K562 (cell line): ENCODE measurements around the gene PDRG1. TPM values are rescaled to one million over a fixed set of nuclear protein-coding genes. Genes with fewer than 3 reads are reported as not detected.
A peak's percentile ranks its signal among the peaks of the same experiment; 100 is the strongest.

Source experiments
- ARID1B ChIP-seq: fragments of 450-650 bp; IDR thresholded peaks from 2 replicates; pipeline ENCODE4 v1.6.1; 2016; ENCODE audit warnings: antibody characterized with exemption, mild to moderate bottlenecking, inconsistent platforms
- ARID4B ChIP-seq: sonication (generic); formaldehyde crosslinking; IDR thresholded peaks from 2 replicates; pipeline ENCODE4 v1.8.0; 2022; ENCODE audit warnings: mild to moderate bottlenecking, missing genetic modification reagents
- CHD1 ChIP-seq: fragments of 200-600 bp; sonication (generic); IDR thresholded peaks from one replicate; pipeline ENCODE4 v1.6.1; 2012; ENCODE audit warnings: mild to moderate bottlenecking, moderate library complexity, low read length, inconsistent platforms
- CXXC5 ChIP-seq: fragments of 250-450 bp; sonication (Bioruptor Pico); IDR thresholded peaks from 2 replicates; pipeline ENCODE4 v1.8.0; 2022; ENCODE audit warnings: inconsistent platforms, mild to moderate bottlenecking, moderate library complexity
- HDAC2 ChIP-seq: fragments of 450-650 bp; IDR thresholded peaks from 2 replicates; pipeline ENCODE4 v1.6.1; 2016; ENCODE audit warnings: mild to moderate bottlenecking
- ID3 ChIP-seq, 2 experiments: fragments of 250-450 bp in 1 of 2; fragments of 450-650 bp in 1 of 2; sonication (Bioruptor Pico) in 1 of 2; IDR thresholded peaks; 2 replicates each; pipeline versions ENCODE4 v1.6.1 to v1.8.0; 2016 to 2021; ENCODE audit warnings: mild to moderate bottlenecking in 2 of 2, moderate library complexity in 2 of 2, missing compliant biosample characterization in 1 of 2, missing genetic modification characterization in 1 of 2
- KLF16 ChIP-seq: IDR thresholded peaks from 2 replicates; pipeline ENCODE4 v1.6.1; 2016; ENCODE audit warnings: antibody characterized with exemption
- MAX ChIP-seq: sonication (generic); formaldehyde crosslinking; IDR thresholded peaks from 2 replicates; pipeline ENCODE4 v1.9.0; 2022; ENCODE audit warnings: mild to moderate bottlenecking, missing genetic modification reagents
- MEF2D ChIP-seq: conservative IDR thresholded peaks from 2 replicates; pipeline ENCODE4 v1.6.1; 2016; ENCODE audit warnings: low read depth, missing genetic modification characterization, missing compliant biosample characterization
- PKNOX1 ChIP-seq: fragments of 450-650 bp; IDR thresholded peaks from 2 replicates; pipeline ENCODE4 v1.6.1; 2016
- RBBP5 ChIP-seq: fragments of 200-600 bp; sonication (generic); IDR thresholded peaks from 2 replicates; pipeline ENCODE4 v1.6.1; 2012; ENCODE audit warnings: borderline replicate concordance, mild to moderate bottlenecking, low read length, control low read depth, inconsistent platforms; ENCODE audit not compliant: insufficient read depth, poor library complexity, severe bottlenecking
- RNF2 ChIP-seq: sonication (generic); IDR thresholded peaks from 2 replicates; pipeline ENCODE4 v1.6.1; 2016
- STAT5A ChIP-seq: IDR thresholded peaks from 2 replicates; pipeline ENCODE4 v1.6.1; 2012; ENCODE audit warnings: low read length, inconsistent platforms, borderline replicate concordance
- TAF1 ChIP-seq: IDR thresholded peaks from 2 replicates; pipeline ENCODE4 v1.6.1; 2011; ENCODE audit warnings: mild to moderate bottlenecking, low read length, moderate library complexity; ENCODE audit not compliant: insufficient read depth, control insufficient read depth, severe bottlenecking; ENCODE audit errors: extremely low read depth
- TFAP4 ChIP-seq: sonication (generic); formaldehyde crosslinking; IDR thresholded peaks from 2 replicates; pipeline ENCODE4 v1.8.0; 2022; ENCODE audit warnings: missing genetic modification reagents, mild to moderate bottlenecking, moderate library complexity, borderline replicate concordance
- ZFX ChIP-seq: sonication (generic); formaldehyde crosslinking; IDR thresholded peaks from 2 replicates; pipeline ENCODE4 v1.8.0; 2022; ENCODE audit warnings: mild to moderate bottlenecking, missing genetic modification reagents, moderate library complexity
- ZNF263 ChIP-seq: sonication (generic); formaldehyde crosslinking; IDR thresholded peaks from 2 replicates; pipeline ENCODE4 v1.8.0; 2022; ENCODE audit warnings: mild to moderate bottlenecking, missing genetic modification reagents, borderline replicate concordance
- ZNF436 ChIP-seq: fragments of 250-450, 450-650 bp; sonication (Bioruptor Pico); formaldehyde crosslinking; IDR thresholded peaks from 2 replicates; pipeline ENCODE4 v1.7.0; 2020; ENCODE audit warnings: mild to moderate bottlenecking
- polyA plus RNA-seq, 8 experiments: library from polyadenylated mRNA; depleted of rRNA in 4 of 8; stranded (reverse) in 5 of 8; unstranded in 3 of 8; fragments of >200 nt; fragmentation: Nextera tagmentation in 2 of 8; fragmentation: Illumina TruSeq in 1 of 8; extraction: Ambion mirVana in 2 of 8; extraction: Trizol in 1 of 8; gene quantifications; 2 replicates each; pipeline versions ENCODE4 v1.2.1 to v1.2.3, GENCODE V29; 2011 to 2014; ENCODE audit warnings: inconsistent platforms in 1 of 8, missing spikeins in 1 of 8
- total RNA-seq, 7 experiments: library from RNA; depleted of rRNA in 6 of 7; stranded (reverse); fragments of >200 nt in 6 of 7; fragmentation: Illumina TruSeq in 2 of 7; extraction: Trizol in 2 of 7; gene quantifications; 2 replicates each; pipeline versions ENCODE4 v1.2.1 to v1.2.3, GENCODE V29; 2011 to 2021; ENCODE audit warnings: low replicate concordance in 1 of 7

PDRG1 gene
- total and polyA plus RNA-seq, 9 of the 15 experiments (the other 6 are each of a cell fraction or from before 2014, with no cell fraction given): 12.6 to 58.6 (median 26.1) TPM

- peak; percentile 92 for TF ChIP-seq ARID1B
- TF ChIP-seq TAF1: peak; percentile 53
- TF ChIP-seq RNF2: 0 out of 2 replicates have a peak, but pooled peaks have one; percentile 37
- peak; percentile 45 for TF ChIP-seq RBBP5
- peak; percentile 75 for TF ChIP-seq KLF16
- peak; percentile 53; the same call in 1 of the 2 replicates for TF ChIP-seq ARID4B
- TF ChIP-seq TFAP4 (CRISPR knock-in tag): peak; percentile 66
- peak; percentile 27; the same call in 1 of the 2 replicates for TF ChIP-seq MAX (CRISPR knock-in tag)
- peak; percentile 77 for TF ChIP-seq PKNOX1
- peak; percentile 82 for TF ChIP-seq STAT5A
- peak; percentile 41; the same call in 1 of the 2 replicates for TF ChIP-seq ZNF263 (CRISPR knock-in tag)
- TF ChIP-seq CHD1: no peak
- no peak for TF ChIP-seq ID3 (CRISPR knock-in tag; IDR thresholded peaks at IDR 0.05)
- TF ChIP-seq ID3 (tag; IDR thresholded peaks at IDR 0.05): peak; percentile 34; the same call in 1 of the 2 replicates
- TF ChIP-seq ZNF436 (CRISPR knock-in tag): no peak
- no peak for TF ChIP-seq ZFX (CRISPR knock-in tag)
- TF ChIP-seq HDAC2: peak; percentile 91
- TF ChIP-seq MEF2D (tag): no peak
- peak; percentile 70 for TF ChIP-seq CXXC5
These were observed 1.8 kb downstream of the PDRG1 start (continued) for GRCh38 chr20:31949877-31950646.
